Uterus (tissue), 4 donors: ENCODE data around the gene PLRG1. TPM values are rescaled to one million over a fixed set of nuclear protein-coding genes. Genes with fewer than 3 reads are reported as not detected.

Source experiments
- DNase-seq, 2 donors: peaks; one replicate each; pipeline ENCODE4 v3.0.0-alpha.2; 2019 to 2020
- H3K27ac ChIP-seq, 2 donors: fragments of 200-600 bp; sonication (generic); 1 replicate in 1 of 2; 2 replicates in 1 of 2; pipeline ENCODE4 v1.5.1; 2016 to 2018
- H3K27me3 ChIP-seq, 2 donors: fragments of 200-600 bp; sonication (generic); one replicate each; pipeline ENCODE4 v1.5.1; 2018 to 2019; ENCODE audit warnings: control low read depth in 1 of 2
- H3K36me3 ChIP-seq, 2 donors: fragments of 200-600 bp; sonication (generic); one replicate each; pipeline ENCODE4 v1.5.1; 2019; ENCODE audit warnings: control low read depth in 1 of 2
- H3K4me1 ChIP-seq, 2 donors: fragments of 200-600 bp; sonication (generic); one replicate each; pipeline ENCODE4 v1.5.1; 2018 to 2019; ENCODE audit warnings: control low read depth in 1 of 2
- H3K4me3 ChIP-seq, 2 donors: fragments of 200-600 bp; sonication (generic); 1 replicate in 1 of 2; 2 replicates in 1 of 2; pipeline ENCODE4 v1.5.1; 2018 to 2019; ENCODE audit warnings: mild to moderate bottlenecking in 1 of 2
- H3K9me3 ChIP-seq, 2 donors: fragments of 200-600 bp; sonication (generic); one replicate each; pipeline ENCODE4 v1.5.1; 2019; ENCODE audit warnings: control low read depth in 1 of 2
- CTCF ChIP-seq, 4 experiments: fragments of 200-600 bp in 2 of 4; fragments of 450-650 bp in 2 of 4; sonication (generic) in 2 of 4; IDR thresholded peaks; one replicate each; pipeline ENCODE4 v1.5.1; 2016 to 2019; ENCODE audit warnings: antibody characterized with exemption in 4 of 4, mild to moderate bottlenecking in 2 of 4, moderate library complexity in 1 of 4
- POLR2A ChIP-seq, 2 donors: fragments of 450-650 bp; IDR thresholded peaks; one replicate each; pipeline ENCODE4 v1.6.1; 2016; ENCODE audit warnings: antibody characterized with exemption in 2 of 2, mild to moderate bottlenecking in 1 of 2, moderate library complexity in 1 of 2
- intact Hi-C: fragments of 100-400 bp; cut with DNase I; formaldehyde crosslinking; loops from one replicate; pipeline ENCODE4 v1.15.1; 2023; ENCODE audit warnings: low total_unique reads
- total RNA-seq, 4 donors: library from RNA; depleted of rRNA in 3 of 4; stranded (reverse); fragments of >200 nt in 3 of 4; gene quantifications; one replicate each; pipeline versions ENCODE4 v1.1.0 to v1.2.4, GENCODE V29; 2014 to 2023
- donor health status: DM: yes; HTN: yes; CAD: no.

PLRG1 gene
- total RNA-seq, 4 donors from 2014 or later = 24.1 to 99.1 (median 85.2) TPM

DNA sequence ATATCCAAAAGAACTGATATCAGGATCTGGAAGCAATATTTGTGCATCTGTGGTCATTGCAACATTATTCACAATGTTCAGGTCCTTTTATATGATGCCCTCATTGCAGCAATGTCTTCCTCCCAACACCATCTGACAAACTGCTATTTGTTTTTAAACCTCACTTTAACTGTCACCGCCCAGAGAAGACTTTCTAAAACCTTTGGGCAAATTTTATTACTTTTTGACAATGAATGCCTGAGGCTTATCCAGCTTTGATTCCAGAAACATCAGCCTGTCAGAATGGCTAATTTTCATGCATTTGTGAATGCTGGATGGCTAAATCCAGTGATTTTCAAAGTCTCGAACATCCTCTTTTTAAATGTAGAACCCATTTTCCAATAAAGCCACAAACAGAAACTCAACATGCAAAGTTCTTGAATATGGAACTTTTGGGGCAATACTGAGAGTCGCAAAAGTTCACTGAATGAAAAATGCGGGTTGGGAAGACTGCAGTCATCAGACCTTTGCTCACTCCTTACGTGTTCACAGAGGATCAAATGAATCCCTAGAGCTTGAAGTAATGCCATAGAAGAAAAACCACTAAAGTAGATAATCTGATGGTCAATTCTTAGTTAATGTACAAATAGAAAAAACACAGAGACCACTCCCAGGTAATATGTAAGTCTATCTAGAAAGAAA, 23.1 kb upstream of the PLRG1 start:
- Histone ChIP-seq H3K27ac (no peak overlapping the region), H3K4me3 (no peak overlapping the region), H3K27me3 (no peaks in the 10 kb centered on the region), H3K9me3 (no peaks in the 10 kb centered on the region), H3K4me1 (no peaks in the 10 kb centered on the region), H3K36me3 (no peaks in the 10 kb centered on the region)
- no peak for DNase-seq
- no peak for TF ChIP-seq CTCF (IDR thresholded peaks at IDR 0.05)
- no peak for TF ChIP-seq POLR2A (IDR thresholded peaks at IDR 0.05)
- intact Hi-C loops = no loop called here

DNA sequence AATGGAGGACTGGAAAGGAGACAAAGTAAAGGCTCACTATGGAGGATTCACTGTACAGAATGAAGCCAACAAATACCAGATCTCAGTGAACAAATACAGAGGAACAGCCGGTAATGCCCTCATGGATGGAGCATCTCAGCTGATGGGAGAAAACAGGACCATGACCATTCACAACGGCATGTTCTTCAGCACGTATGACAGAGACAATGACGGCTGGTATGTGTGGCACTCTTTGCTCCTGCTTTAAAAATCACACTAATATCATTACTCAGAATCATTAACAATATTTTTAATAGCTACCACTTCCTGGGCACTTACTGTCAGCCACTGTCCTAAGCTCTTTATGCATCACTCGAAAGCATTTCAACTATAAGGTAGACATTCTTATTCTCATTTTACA, 19.4 kb upstream of the PLRG1 start:
- TF ChIP-seq POLR2A (IDR thresholded peaks at IDR 0.05) = no peak
- TF ChIP-seq CTCF (IDR thresholded peaks at IDR 0.05) = no peak
- intact Hi-C loops = no loop called here
- H3K27me3 ChIP-seq = peaks cover 0 to 4% of the 10 kb centered on the region in 2 donors
- no peaks in the 10 kb centered on the region for H3K4me1 ChIP-seq
- DNase-seq = no peak
- no peak overlapping the region for H3K4me3 ChIP-seq
- H3K9me3 ChIP-seq = no peaks in the 10 kb centered on the region
- no peaks in the 10 kb centered on the region for H3K36me3 ChIP-seq
- H3K27ac ChIP-seq = no peak overlapping the region

GRCh38 chr4:154569028-154569427, 18.8 kb upstream of the PLRG1 start:
- Histone ChIP-seq H3K36me3 (no peaks in the 10 kb centered on the region), H3K9me3 (no peaks in the 10 kb centered on the region), H3K4me1 (no peaks in the 10 kb centered on the region), H3K4me3 (no peak overlapping the region), H3K27me3 (peaks cover 0 to 4% of the 10 kb centered on the region in 2 donors), H3K27ac (no peak overlapping the region)
- TF ChIP-seq CTCF (IDR thresholded peaks at IDR 0.05) = no peak
- TF ChIP-seq POLR2A (IDR thresholded peaks at IDR 0.05) = no peak
- intact Hi-C loops = no loop called here
- no peak for DNase-seq

- H3K4me1 ChIP-seq = no peaks in the 10 kb centered on the region
- intact Hi-C loops = no loop called here
- no peak overlapping the region for H3K4me3 ChIP-seq
- H3K36me3 ChIP-seq = no peaks in the 10 kb centered on the region
- no peak overlapping the region for H3K27ac ChIP-seq
- no peak for DNase-seq
- TF ChIP-seq CTCF (IDR thresholded peaks at IDR 0.05) = no peak
- TF ChIP-seq POLR2A (IDR thresholded peaks at IDR 0.05) = no peak
- H3K9me3 ChIP-seq = no peaks in the 10 kb centered on the region
- H3K27me3 ChIP-seq = peaks cover 0 to 4% of the 10 kb centered on the region in 2 donors
Measured at GRCh38 chr4:154566639-154567204, 16.5 kb upstream of the PLRG1 start.

DNA sequence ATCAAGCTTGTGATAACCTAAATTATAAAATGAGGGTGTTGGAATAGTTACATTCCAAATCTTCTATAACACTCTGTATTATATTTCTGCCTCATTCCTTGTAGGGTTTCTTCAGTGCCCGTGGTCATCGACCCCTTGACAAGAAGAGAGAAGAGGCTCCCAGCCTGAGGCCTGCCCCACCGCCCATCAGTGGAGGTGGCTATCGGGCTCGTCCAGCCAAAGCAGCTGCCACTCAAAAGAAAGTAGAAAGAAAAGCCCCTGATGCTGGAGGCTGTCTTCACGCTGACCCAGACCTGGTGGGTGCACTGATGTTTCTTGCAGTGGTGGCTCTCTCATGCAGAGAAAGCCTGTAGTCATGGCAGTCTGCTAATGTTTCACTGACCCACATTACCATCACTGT, 15.5 kb upstream of the PLRG1 start:
- intact Hi-C loops = no loop called here

More for the DNA sequence above, 15.5 kb upstream of the PLRG1 start:
- TF ChIP-seq CTCF (IDR thresholded peaks at IDR 0.05) = no peak
- TF ChIP-seq POLR2A (IDR thresholded peaks at IDR 0.05) = no peak
- peaks cover 0 to 4% of the 10 kb centered on the region in 2 donors for H3K27me3 ChIP-seq
- no peak overlapping the region for H3K4me3 ChIP-seq
- no peaks in the 10 kb centered on the region for H3K4me1 ChIP-seq
- no peaks in the 10 kb centered on the region for H3K36me3 ChIP-seq
- no peaks in the 10 kb centered on the region for H3K9me3 ChIP-seq
- no peak for DNase-seq
- H3K27ac ChIP-seq = no peak overlapping the region
